Measurements from ENCODE around the gene WFDC2. TPM values are rescaled to one million over a fixed set of nuclear protein-coding genes. Genes with fewer than 3 reads are reported as not detected.

WFDC2 gene
- total RNA-seq, 3 donors from 2014 or later (not counting 1 experiment from before 2014, with no cell fraction given): not detected

GRCh38 chr20:45429618-45430017 lies 39.9 kb upstream of the WFDC2 start:
- H3K9me3 ChIP-seq (ENCODE audit: control insufficient read depth, insufficient read depth, low read length): peaks cover 3% of the 10 kb centered on the region
- Mint-ChIP-seq H3K4me1 (peaks cover 14 to 25% of the 10 kb centered on the region in 2 donors), H3K27ac (no peak overlapping the region), H3K36me3 (no peaks in the 10 kb centered on the region), H3K27me3 (ENCODE audit: low read depth in 2 of 2) (no peaks in the 10 kb centered on the region), H3K4me3 (no peak overlapping the region), H3K9me3 (peaks cover 0 to 3% of the 10 kb centered on the region in 2 donors)
- DNase-seq (no peak), ATAC-seq (no peak)
- 94% methylated on average over 2 of the region's 2 CpGs for WGBS (ENCODE audit: insufficient coverage)
- no peaks in the 10 kb centered on the region for H3K27me3 ChIP-seq (ENCODE audit: control insufficient read depth, insufficient read depth, low read length)
- peaks cover 18% of the 10 kb centered on the region for H3K36me3 ChIP-seq (ENCODE audit: control insufficient read depth, insufficient read depth, low read length)
- H3K4me3 ChIP-seq (ENCODE audit: low read length): no peak overlapping the region
- peaks cover 17% of the 10 kb centered on the region for H3K4me1 ChIP-seq (ENCODE audit: control insufficient read depth, insufficient read depth, low read length)
- H3K27ac ChIP-seq (ENCODE audit: low read length): no peak overlapping the region
- intact Hi-C loops (cut with micrococcal nuclease): no loop called here
- no peak for TF ChIP-seq CTCF (IDR thresholded peaks at IDR 0.05)

DNA sequence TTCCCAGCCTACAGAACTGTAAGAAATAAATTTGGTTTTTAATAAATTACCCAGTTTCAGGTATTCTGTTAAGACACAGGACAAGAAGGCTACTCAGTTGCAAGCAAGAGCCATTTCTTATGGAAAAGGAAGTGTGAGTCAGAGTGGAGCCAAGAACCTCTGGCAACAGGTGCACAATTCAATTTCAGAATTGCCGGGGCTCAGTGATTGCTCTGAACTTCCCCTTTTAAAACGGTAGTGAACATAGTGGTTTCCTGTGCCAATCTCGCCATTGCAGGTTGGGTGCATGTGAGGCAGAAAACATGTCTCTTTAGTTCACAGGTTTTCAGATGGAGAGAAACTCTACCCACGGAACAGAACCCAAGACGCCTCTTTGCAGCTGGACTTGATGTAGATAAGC lies 37.3 kb upstream of the WFDC2 start:
- peaks cover 3% of the 10 kb centered on the region for H3K36me3 ChIP-seq (ENCODE audit: control insufficient read depth, insufficient read depth, low read length)
- intact Hi-C loops (cut with micrococcal nuclease): loop anchor here (1.0 kb wide), 1 partner anchor 69 kb away; the partner anchor contains the start of gene SYS1
- H3K27me3 ChIP-seq (ENCODE audit: control insufficient read depth, insufficient read depth, low read length): no peaks in the 10 kb centered on the region
- no peaks in the 10 kb centered on the region for H3K27me3 Mint-ChIP-seq (ENCODE audit: low read depth in 2 of 2)
- peak overlapping the region; percentile 58 for H3K27ac ChIP-seq (ENCODE audit: low read length)
- DNase-seq: peak; percentile 40 to 54
- peak overlapping the region; percentile 69 to 81 for H3K27ac Mint-ChIP-seq
- no peak overlapping the region for H3K4me3 ChIP-seq (ENCODE audit: low read length)
- H3K4me3 Mint-ChIP-seq: peak overlapping the region; percentile 35
- H3K36me3 Mint-ChIP-seq: no peaks in the 10 kb centered on the region
- TF ChIP-seq CTCF (IDR thresholded peaks at IDR 0.05): no peak
- under 1% methylated on average over 5 of the region's 5 CpGs for WGBS (ENCODE audit: insufficient coverage)
- peaks cover 3% of the 10 kb centered on the region for H3K9me3 ChIP-seq (ENCODE audit: control insufficient read depth, insufficient read depth, low read length)
- peaks cover 14 to 32% of the 10 kb centered on the region in 2 donors for H3K4me1 Mint-ChIP-seq
- ATAC-seq: peak; percentile 72 to 82 (median 81)
- peaks cover 26% of the 10 kb centered on the region for H3K4me1 ChIP-seq (ENCODE audit: control insufficient read depth, insufficient read depth, low read length)
- peaks cover 0 to 3% of the 10 kb centered on the region in 2 donors for H3K9me3 Mint-ChIP-seq

DNA sequence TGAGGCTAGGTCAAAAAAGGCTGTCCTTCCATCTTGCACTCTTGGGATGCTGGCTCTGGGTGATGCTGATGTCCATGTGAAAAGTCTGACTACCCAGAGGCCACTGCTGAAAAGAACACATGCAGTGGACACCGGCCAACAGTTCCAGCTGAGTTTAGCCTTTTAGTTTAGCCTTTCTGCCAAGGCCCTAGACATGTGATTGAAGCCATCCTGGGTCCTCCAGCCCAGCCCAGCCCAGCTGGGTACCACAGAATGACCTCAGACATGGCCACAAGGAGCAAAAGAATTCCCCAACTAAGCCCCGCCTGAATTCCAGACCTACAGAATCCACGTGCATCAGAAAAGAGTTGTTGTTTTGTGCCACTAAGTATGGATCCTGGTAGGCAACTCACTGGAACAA lies 36.2 kb upstream of the WFDC2 start:
- Histone ChIP-seq H3K9me3 (ENCODE audit: control insufficient read depth, insufficient read depth, low read length) (peaks cover 3% of the 10 kb centered on the region), H3K4me1 (ENCODE audit: control insufficient read depth, insufficient read depth, low read length) (peaks cover 26% of the 10 kb centered on the region), H3K4me3 (ENCODE audit: low read length) (no peak overlapping the region), H3K27ac (ENCODE audit: low read length) (no peak overlapping the region), H3K27me3 (ENCODE audit: control insufficient read depth, insufficient read depth, low read length) (no peaks in the 10 kb centered on the region), H3K36me3 (ENCODE audit: control insufficient read depth, insufficient read depth, low read length) (no peaks in the 10 kb centered on the region)
- Mint-ChIP-seq H3K4me3 (no peak overlapping the region), H3K36me3 (no peaks in the 10 kb centered on the region), H3K4me1 (peaks cover 14 to 32% of the 10 kb centered on the region in 2 donors), H3K27me3 (ENCODE audit: low read depth in 2 of 2) (no peaks in the 10 kb centered on the region), H3K27ac (peak overlapping the region; percentile 60 to 81), H3K9me3 (peaks cover 0 to 3% of the 10 kb centered on the region in 2 donors)
- no peak for TF ChIP-seq CTCF (IDR thresholded peaks at IDR 0.05)
- intact Hi-C loops (cut with micrococcal nuclease): no loop called here
- DNase-seq (no peak), ATAC-seq (no peak)
- 95% methylated on average over 3 of the region's 3 CpGs for WGBS (ENCODE audit: insufficient coverage)

GRCh38 chr20:45433976-45434375 lies 35.6 kb upstream of the WFDC2 start:
- 98% methylated on average over 4 of the region's 4 CpGs for WGBS (ENCODE audit: insufficient coverage)
- no peak for ATAC-seq
- Mint-ChIP-seq H3K27me3 (ENCODE audit: low read depth in 2 of 2) (no peaks in the 10 kb centered on the region), H3K4me1 (peaks cover 14 to 32% of the 10 kb centered on the region in 2 donors), H3K9me3 (peaks cover 0 to 3% of the 10 kb centered on the region in 2 donors), H3K4me3 (peak overlapping the region; percentile 17), H3K36me3 (no peaks in the 10 kb centered on the region), H3K27ac (peak overlapping the region; percentile 20 to 60)
- intact Hi-C loops (cut with micrococcal nuclease): no loop called here
- Histone ChIP-seq H3K4me3 (ENCODE audit: low read length) (no peak overlapping the region), H3K36me3 (ENCODE audit: control insufficient read depth, insufficient read depth, low read length) (no peaks in the 10 kb centered on the region), H3K27ac (ENCODE audit: low read length) (no peak overlapping the region), H3K4me1 (ENCODE audit: control insufficient read depth, insufficient read depth, low read length) (peaks cover 26% of the 10 kb centered on the region), H3K9me3 (ENCODE audit: control insufficient read depth, insufficient read depth, low read length) (peaks cover 3% of the 10 kb centered on the region), H3K27me3 (ENCODE audit: control insufficient read depth, insufficient read depth, low read length) (no peaks in the 10 kb centered on the region)
- DNase-seq: no peak
- no peak for TF ChIP-seq CTCF (IDR thresholded peaks at IDR 0.05)
